Upper lobe of right lung (tissue), 1 donor: Measurements from ENCODE around the gene UBR4. TPM values are rescaled to one million over a fixed set of nuclear protein-coding genes. Genes with fewer than 3 reads are reported as not detected.
A peak's percentile ranks its signal among the peaks of the same experiment; 100 is the strongest.

Experiments used
- ATAC-seq: fragments of 200-7000 bp; cut with Tn5 transposase; one replicate; pipeline ENCODE4 v1.9.1; 2020; ENCODE audit warnings: mild to moderate bottlenecking, moderate library complexity
- DNase-seq: peaks from one replicate; pipeline ENCODE4 v3.0.0-alpha.2; 2020
- H3K27ac ChIP-seq: fragments of 200-600 bp; one replicate; pipeline ENCODE4 v1.8.0; 2022
- H3K27me3 ChIP-seq: fragments of 200-600 bp; one replicate; pipeline ENCODE4 v1.8.0; 2022; ENCODE audit warnings: mild to moderate bottlenecking
- H3K36me3 ChIP-seq: fragments of 200-600 bp; one replicate; pipeline ENCODE4 v1.8.0; 2022
- H3K4me1 ChIP-seq: fragments of 200-600 bp; one replicate; pipeline ENCODE4 v1.8.0; 2022
- H3K4me3 ChIP-seq: fragments of 200-600 bp; one replicate; pipeline ENCODE4 v1.8.0; 2022; ENCODE audit warnings: mild to moderate bottlenecking
- H3K9me3 ChIP-seq: fragments of 200-600 bp; one replicate; pipeline ENCODE4 v1.8.0; 2022
- intact Hi-C: fragments of 100-400 bp; cut with DNase I; formaldehyde crosslinking; loops from one replicate; pipeline ENCODE4 v1.11.0; 2022
- total RNA-seq: library from RNA; stranded (reverse); fragmentation: NEBNext Ultra II Directional; extraction: Animal tissue kit (Norgen Biotek cat#: 25700); gene quantifications from one replicate; pipeline ENCODE4 v1.2.1, GENCODE V29; 2021
- TF ChIP-seq, protein P1 (sequence below): fragments of 200-600 bp; IDR thresholded peaks from one replicate; pipeline ENCODE4 v1.8.0; 2022; ENCODE audit warnings: antibody characterized with exemption
- donor health status: DM: no; HTN: yes; CAD: no; lungs with severe emphysema.

The UBR4 gene
- total RNA-seq, 1 donor from 2014 or later = 110 TPM

- H3K9me3 ChIP-seq = no peaks in the 10 kb centered on the region
- H3K4me3 ChIP-seq = no peak overlapping the region
- intact Hi-C loops = no loop called here
- ATAC-seq (no peak), DNase-seq (no peak)
- peaks cover 97% of the 10 kb centered on the region for H3K36me3 ChIP-seq
- TF ChIP-seq, protein P1, sequence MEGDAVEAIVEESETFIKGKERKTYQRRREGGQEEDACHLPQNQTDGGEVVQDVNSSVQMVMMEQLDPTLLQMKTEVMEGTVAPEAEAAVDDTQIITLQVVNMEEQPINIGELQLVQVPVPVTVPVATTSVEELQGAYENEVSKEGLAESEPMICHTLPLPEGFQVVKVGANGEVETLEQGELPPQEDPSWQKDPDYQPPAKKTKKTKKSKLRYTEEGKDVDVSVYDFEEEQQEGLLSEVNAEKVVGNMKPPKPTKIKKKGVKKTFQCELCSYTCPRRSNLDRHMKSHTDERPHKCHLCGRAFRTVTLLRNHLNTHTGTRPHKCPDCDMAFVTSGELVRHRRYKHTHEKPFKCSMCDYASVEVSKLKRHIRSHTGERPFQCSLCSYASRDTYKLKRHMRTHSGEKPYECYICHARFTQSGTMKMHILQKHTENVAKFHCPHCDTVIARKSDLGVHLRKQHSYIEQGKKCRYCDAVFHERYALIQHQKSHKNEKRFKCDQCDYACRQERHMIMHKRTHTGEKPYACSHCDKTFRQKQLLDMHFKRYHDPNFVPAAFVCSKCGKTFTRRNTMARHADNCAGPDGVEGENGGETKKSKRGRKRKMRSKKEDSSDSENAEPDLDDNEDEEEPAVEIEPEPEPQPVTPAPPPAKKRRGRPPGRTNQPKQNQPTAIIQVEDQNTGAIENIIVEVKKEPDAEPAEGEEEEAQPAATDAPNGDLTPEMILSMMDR = no peak
- H3K27ac ChIP-seq = no peak overlapping the region
- no peaks in the 10 kb centered on the region for H3K27me3 ChIP-seq
- H3K4me1 ChIP-seq = no peaks in the 10 kb centered on the region
Observed at GRCh38 chr1:19130468-19130867, 79.6 kb downstream of the UBR4 start.

- TF ChIP-seq, protein P1 = no peak
- DNase-seq (no peak), ATAC-seq (peak; percentile 52)
- H3K4me1 ChIP-seq = no peaks in the 10 kb centered on the region
- H3K27ac ChIP-seq = no peak overlapping the region
- intact Hi-C loops = no loop called here
- H3K9me3 ChIP-seq = no peaks in the 10 kb centered on the region
- H3K36me3 ChIP-seq = peaks cover 97% of the 10 kb centered on the region
- no peaks in the 10 kb centered on the region for H3K27me3 ChIP-seq
- H3K4me3 ChIP-seq = no peak overlapping the region
Observed at GRCh38 chr1:19128968-19129514, 81.0 kb downstream of the UBR4 start.

DNA sequence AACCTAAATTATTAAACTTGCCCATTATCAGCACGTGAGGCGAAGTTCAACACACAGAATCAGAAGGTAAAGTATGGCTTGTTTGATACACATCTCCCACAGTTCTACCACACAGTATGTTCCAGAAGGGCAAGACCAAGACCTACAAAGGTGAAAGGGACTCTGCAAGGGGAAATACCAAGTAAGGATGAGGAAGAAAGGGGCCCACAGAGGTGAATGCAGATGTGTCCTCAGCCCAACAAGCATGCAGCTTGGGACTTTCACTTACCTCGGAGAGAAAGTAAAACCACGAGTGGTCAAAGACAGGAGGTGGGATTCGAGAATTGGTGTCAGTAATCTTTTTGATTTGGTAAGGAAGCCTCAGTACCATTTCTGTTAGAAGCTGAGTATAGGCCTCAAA, 85.8 kb downstream of the UBR4 start:
- TF ChIP-seq, protein P1 = no peak
- intact Hi-C loops = no loop called here
- no peak for DNase-seq
- Histone ChIP-seq H3K4me1 (no peaks in the 10 kb centered on the region), H3K27ac (no peak overlapping the region), H3K4me3 (no peak overlapping the region), H3K27me3 (no peaks in the 10 kb centered on the region), H3K9me3 (no peaks in the 10 kb centered on the region), H3K36me3 (peaks cover 100% of the 10 kb centered on the region)
- no peak for ATAC-seq

DNA sequence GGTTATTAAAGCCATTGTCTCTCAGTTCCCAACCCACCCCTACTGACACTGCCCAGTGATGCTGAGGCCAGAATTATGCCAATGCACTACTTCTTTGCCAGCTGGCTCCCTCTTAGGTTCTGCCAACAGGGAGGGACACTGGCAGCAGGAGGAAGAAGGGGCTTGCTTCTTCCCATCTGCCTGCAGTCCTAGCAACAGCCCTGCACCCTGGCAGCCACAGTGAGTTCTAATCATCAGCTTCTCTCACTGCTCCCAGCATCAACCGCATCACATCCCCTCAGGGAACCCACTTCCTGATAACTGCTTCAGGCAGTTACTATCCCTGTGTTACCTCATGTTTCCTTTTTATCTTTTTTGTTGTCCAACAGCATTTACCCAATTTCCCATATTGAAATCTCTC, 86.2 kb downstream of the UBR4 start:
- no peak for ATAC-seq
- Histone ChIP-seq H3K4me1 (no peaks in the 10 kb centered on the region), H3K27me3 (no peaks in the 10 kb centered on the region), H3K36me3 (peaks cover 100% of the 10 kb centered on the region), H3K4me3 (no peak overlapping the region), H3K27ac (no peak overlapping the region), H3K9me3 (no peaks in the 10 kb centered on the region)
- intact Hi-C loops = no loop called here
- DNase-seq = no peak
- TF ChIP-seq, protein P1 = no peak

GRCh38 chr1:19122668-19123067, 87.4 kb downstream of the UBR4 start:
- Histone ChIP-seq H3K9me3 (no peaks in the 10 kb centered on the region), H3K4me3 (no peak overlapping the region), H3K36me3 (peaks cover 100% of the 10 kb centered on the region), H3K27ac (no peak overlapping the region), H3K27me3 (no peaks in the 10 kb centered on the region), H3K4me1 (no peaks in the 10 kb centered on the region)
- TF ChIP-seq, protein P1 = no peak
- ATAC-seq (no peak), DNase-seq (no peak)
- intact Hi-C loops = no loop called here

DNA sequence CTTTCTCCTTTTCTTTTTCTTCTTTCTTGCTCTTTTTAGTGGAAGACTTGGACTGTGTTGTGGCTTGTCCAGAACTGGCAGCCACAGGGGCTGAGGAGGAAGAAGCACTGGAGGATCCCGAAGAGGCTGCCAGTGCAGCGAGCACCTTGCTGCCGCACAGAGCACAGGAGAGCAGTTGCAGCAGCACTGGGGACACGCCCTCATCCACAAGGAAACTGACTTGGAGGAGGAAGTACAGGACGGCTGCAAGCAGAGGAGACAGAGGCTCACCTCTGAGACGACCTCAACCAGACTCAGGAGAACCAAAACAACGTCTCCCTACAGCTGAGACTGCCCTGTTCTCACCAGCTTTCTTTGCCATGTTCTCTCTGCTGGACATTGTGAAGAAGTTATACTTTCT, 88.9 kb downstream of the UBR4 start:
- Histone ChIP-seq H3K9me3 (no peaks in the 10 kb centered on the region), H3K27ac (no peak overlapping the region), H3K4me3 (no peak overlapping the region), H3K36me3 (peaks cover 100% of the 10 kb centered on the region), H3K27me3 (no peaks in the 10 kb centered on the region), H3K4me1 (no peaks in the 10 kb centered on the region)
- TF ChIP-seq, protein P1 = no peak
- no peak for DNase-seq
- ATAC-seq = no peak
- intact Hi-C loops = no loop called here
